H9 (cell line): ENCODE measurements around the gene INMT. TPM values are rescaled to one million over a fixed set of nuclear protein-coding genes. Genes with fewer than 3 reads are reported as not detected.
A peak's percentile ranks its signal among the peaks of the same experiment; 100 is the strongest.

Source experiments
- DNase-seq: peaks from one replicate; pipeline ENCODE4 v3.0.0-alpha.2; 2017
- H2AFZ ChIP-seq: one replicate; pipeline ENCODE4 v1.6.1; 2013; ENCODE audit warnings: mild to moderate bottlenecking, low read length, control low read depth, moderate library complexity
- H2AK5ac ChIP-seq: 2 replicates; pipeline ENCODE4 v1.6.1; 2013; ENCODE audit warnings: low read length, control low read depth, mixed read lengths; ENCODE audit not compliant: insufficient read length
- H2BK120ac ChIP-seq: one replicate; pipeline ENCODE4 v1.6.1; 2013; ENCODE audit warnings: low read depth, mild to moderate bottlenecking, low read length, control low read depth, inconsistent platforms; ENCODE audit not compliant: poor library complexity, severe bottlenecking
- H2BK12ac ChIP-seq: 2 replicates; pipeline ENCODE4 v1.6.1; 2013; ENCODE audit warnings: low read length, control low read depth, mixed read lengths, low read depth; ENCODE audit not compliant: insufficient read length
- H2BK15ac ChIP-seq: 2 replicates; pipeline ENCODE4 v1.6.1; 2013; ENCODE audit warnings: low read depth, low read length, control low read depth
- H2BK20ac ChIP-seq: one replicate; pipeline ENCODE4 v1.6.1; 2013; ENCODE audit warnings: low read depth, mild to moderate bottlenecking, low read length, control low read depth, inconsistent platforms; ENCODE audit not compliant: poor library complexity, severe bottlenecking
- H2BK5ac ChIP-seq: 2 replicates; pipeline ENCODE4 v1.6.1; 2013; ENCODE audit warnings: low read length, control low read depth, mixed read lengths; ENCODE audit not compliant: insufficient read length
- H3K14ac ChIP-seq: 2 replicates; pipeline ENCODE4 v1.6.1; 2013; ENCODE audit warnings: low read length, control low read depth; ENCODE audit not compliant: insufficient read depth
- H3K18ac ChIP-seq: 2 replicates; pipeline ENCODE4 v1.6.1; 2013; ENCODE audit warnings: low read depth, mild to moderate bottlenecking, mixed read lengths, low read length, control low read depth; ENCODE audit not compliant: insufficient read length
- H3K23ac ChIP-seq: 2 replicates; pipeline ENCODE4 v1.6.1; 2013; ENCODE audit warnings: low read length, control low read depth, mixed read lengths, low read depth; ENCODE audit not compliant: insufficient read length
- H3K23me2 ChIP-seq: 2 replicates; pipeline ENCODE4 v1.6.1; 2013; ENCODE audit warnings: low read depth, mild to moderate bottlenecking, mixed read lengths, low read length, control low read depth; ENCODE audit not compliant: insufficient read length, poor library complexity, severe bottlenecking
- H3K27ac ChIP-seq: 2 replicates; pipeline ENCODE4 v1.5.1; 2013; ENCODE audit warnings: low read length, control low read depth, mixed read lengths, low read depth; ENCODE audit not compliant: insufficient read length
- H3K27me3 ChIP-seq: 2 replicates; pipeline ENCODE4 v1.6.1; 2013; ENCODE audit warnings: low read length, control low read depth, inconsistent platforms; ENCODE audit not compliant: insufficient read depth
- H3K4ac ChIP-seq: 2 replicates; pipeline ENCODE4 v1.6.1; 2013; ENCODE audit warnings: low read depth, mild to moderate bottlenecking, control low read depth, inconsistent platforms, low read length, moderate library complexity
- H3K4me1 ChIP-seq: 2 replicates; pipeline ENCODE4 v1.6.1; 2013; ENCODE audit warnings: low read length, control low read depth, inconsistent platforms; ENCODE audit not compliant: insufficient read depth
- H3K4me2 ChIP-seq: 2 replicates; pipeline ENCODE4 v1.6.1; 2013; ENCODE audit warnings: low read length, control low read depth, mixed read lengths; ENCODE audit not compliant: insufficient read length, insufficient read depth
- H3K56ac ChIP-seq: 2 replicates; pipeline ENCODE4 v1.6.1; 2013; ENCODE audit warnings: low read depth, mild to moderate bottlenecking, mixed read lengths, low read length, control low read depth; ENCODE audit not compliant: insufficient read length
- H3K79me1 ChIP-seq: 2 replicates; pipeline ENCODE4 v1.6.1; 2013; ENCODE audit warnings: low read depth, mild to moderate bottlenecking, moderate library complexity, low read length, control low read depth, inconsistent platforms; ENCODE audit not compliant: insufficient read depth, poor library complexity, severe bottlenecking
- H3K79me2 ChIP-seq: 2 replicates; pipeline ENCODE4 v1.6.1; 2013; ENCODE audit warnings: low read length, control low read depth, inconsistent platforms; ENCODE audit not compliant: insufficient read depth
- H3K9ac ChIP-seq: 2 replicates; pipeline ENCODE4 v1.6.1; 2013; ENCODE audit warnings: low read length, control low read depth, mixed read lengths; ENCODE audit not compliant: insufficient read length; ENCODE audit errors: extremely low read depth
- H3K9me3 ChIP-seq: one replicate; pipeline ENCODE4 v1.6.1; 2013; ENCODE audit warnings: low read depth, low read length, inconsistent platforms; ENCODE audit not compliant: control insufficient read depth
- H3T11ph ChIP-seq: one replicate; pipeline ENCODE4 v1.6.1; 2013; ENCODE audit warnings: mild to moderate bottlenecking, low read length, control low read depth, inconsistent platforms
- H4K20me1 ChIP-seq: one replicate; pipeline ENCODE4 v1.6.1; 2013; ENCODE audit not compliant: control insufficient read depth, insufficient read length, insufficient read depth
- H4K5ac ChIP-seq: 2 replicates; pipeline ENCODE4 v1.6.1; 2013; ENCODE audit warnings: low read depth, mild to moderate bottlenecking, mixed read lengths, low read length, control low read depth; ENCODE audit not compliant: insufficient read length
- H4K8ac ChIP-seq: replicated peaks from 2 replicates; pipeline ENCODE4 v1.6.1; 2013; ENCODE audit warnings: low read length, control low read depth, mixed read lengths, low read depth; ENCODE audit not compliant: insufficient read length
- H4K91ac ChIP-seq: 2 replicates; pipeline ENCODE4 v1.6.1; 2013; ENCODE audit warnings: low read depth, mild to moderate bottlenecking, moderate library complexity, mixed read lengths, low read length, control low read depth; ENCODE audit not compliant: insufficient read length
- H3K27ac Mint-ChIP-seq, 3 experiments: 2 replicates in 2 of 3; 3 replicates in 1 of 3; pipeline ENCODE4 v1.8.0; 2020 to 2021; ENCODE audit warnings: mixed read lengths in 3 of 3, mild to moderate bottlenecking in 1 of 3, moderate library complexity in 1 of 3
- H3K27me3 Mint-ChIP-seq: 2 replicates; pipeline ENCODE4 v1.8.0; 2021; ENCODE audit warnings: low read depth, mild to moderate bottlenecking, moderate library complexity, mixed read lengths
- H3K36me3 Mint-ChIP-seq, 3 experiments: 2 replicates in 2 of 3; 3 replicates in 1 of 3; pipeline ENCODE4 v1.8.0; 2020 to 2021; ENCODE audit warnings: low read depth in 3 of 3, mixed read lengths in 3 of 3; ENCODE audit not compliant: insufficient read depth in 1 of 3
- H3K4me1 Mint-ChIP-seq, 2 experiments: 2 replicates each; pipeline ENCODE4 v1.8.0; 2020; ENCODE audit warnings: mixed read lengths in 2 of 2
- H3K4me3 Mint-ChIP-seq, 2 experiments: 2 replicates in 1 of 2; 3 replicates in 1 of 2; pipeline ENCODE4 v1.8.0; 2020 to 2021; ENCODE audit warnings: mild to moderate bottlenecking in 2 of 2, mixed read lengths in 2 of 2, moderate library complexity in 1 of 2
- H3K9me3 Mint-ChIP-seq, 2 experiments: 2 replicates in 1 of 2; 3 replicates in 1 of 2; pipeline ENCODE4 v1.8.0; 2020; ENCODE audit warnings: mild to moderate bottlenecking in 2 of 2, mixed read lengths in 2 of 2, moderate library complexity in 1 of 2
- WGBS: extraction: QIAGEN DNeasy Blood & Tissue Kit; methylation state at CpG from one replicate; pipeline ENCODE4 v1.1.7; 2013; ENCODE audit warnings: missing lambda C conversion rate, low lambda C conversion rate, mixed read lengths; ENCODE audit not compliant: insufficient read length; ENCODE audit errors: extremely low coverage; 5-methylcytosine and 5-hydroxymethylcytosine counted together
- total RNA-seq: library from RNA; stranded (reverse); gene quantifications from 2 replicates; pipeline ENCODE4 v1.2.1, GENCODE V29; 2021
- TF ChIP-seq, protein P1 (sequence below): fragments of 200-600 bp; sonication (generic); conservative IDR thresholded peaks from 3 replicates; pipeline ENCODE4 v1.8.0; 2021; ENCODE audit warnings: antibody characterized with exemption, mild to moderate bottlenecking

The INMT gene
- total RNA-seq, 1 experiment from 2014 or later, result 0.70 TPM

DNA sequence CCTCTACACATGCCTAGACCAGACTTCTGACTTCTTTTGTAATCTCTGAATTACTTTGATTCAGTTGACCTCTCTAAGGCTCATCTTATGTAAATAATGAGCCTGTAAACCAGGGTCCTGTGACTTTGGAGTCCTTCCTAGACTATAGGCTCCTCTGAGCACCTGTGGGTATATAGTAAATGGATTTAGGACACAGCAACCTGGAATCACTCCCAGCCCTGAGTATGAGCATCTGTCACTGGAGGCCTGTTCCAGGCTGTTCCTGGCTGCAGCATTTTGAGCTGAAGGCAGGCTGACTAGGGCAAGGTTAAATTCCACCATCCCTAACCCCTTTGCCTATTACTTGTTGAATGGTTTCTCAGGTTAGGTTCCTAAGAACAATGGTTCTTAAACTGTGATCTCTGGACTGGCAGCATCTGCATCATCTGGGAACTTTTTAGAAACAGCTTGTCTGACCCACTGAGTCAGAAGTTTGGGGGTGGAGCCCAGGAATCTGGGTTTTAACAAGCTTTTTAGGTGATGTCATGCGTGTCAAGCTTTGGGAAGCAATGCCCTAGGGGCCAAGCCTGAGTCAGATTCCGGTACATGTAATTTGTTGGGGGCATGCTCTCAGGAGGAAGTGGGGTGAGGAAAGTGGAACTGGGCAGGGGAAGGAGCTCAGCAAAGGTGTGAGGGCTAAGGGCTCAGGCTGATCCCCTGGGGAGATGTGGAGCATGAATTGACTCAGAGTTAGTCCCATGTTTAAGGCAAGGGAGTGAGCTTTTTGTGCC is 47.5 kb downstream of the INMT start:
- no peak overlapping the region for H3T11ph ChIP-seq
- H3K23me2 ChIP-seq, result no peaks in the 10 kb centered on the region
- no peak overlapping the region for H2BK120ac ChIP-seq
- H3K4me2 ChIP-seq, result no peak overlapping the region
- H4K91ac ChIP-seq, result no peak overlapping the region
- H3K23ac ChIP-seq, result no peak overlapping the region
- no peak overlapping the region for H3K14ac ChIP-seq
- no peak overlapping the region for H4K5ac ChIP-seq
- TF ChIP-seq, protein P1, sequence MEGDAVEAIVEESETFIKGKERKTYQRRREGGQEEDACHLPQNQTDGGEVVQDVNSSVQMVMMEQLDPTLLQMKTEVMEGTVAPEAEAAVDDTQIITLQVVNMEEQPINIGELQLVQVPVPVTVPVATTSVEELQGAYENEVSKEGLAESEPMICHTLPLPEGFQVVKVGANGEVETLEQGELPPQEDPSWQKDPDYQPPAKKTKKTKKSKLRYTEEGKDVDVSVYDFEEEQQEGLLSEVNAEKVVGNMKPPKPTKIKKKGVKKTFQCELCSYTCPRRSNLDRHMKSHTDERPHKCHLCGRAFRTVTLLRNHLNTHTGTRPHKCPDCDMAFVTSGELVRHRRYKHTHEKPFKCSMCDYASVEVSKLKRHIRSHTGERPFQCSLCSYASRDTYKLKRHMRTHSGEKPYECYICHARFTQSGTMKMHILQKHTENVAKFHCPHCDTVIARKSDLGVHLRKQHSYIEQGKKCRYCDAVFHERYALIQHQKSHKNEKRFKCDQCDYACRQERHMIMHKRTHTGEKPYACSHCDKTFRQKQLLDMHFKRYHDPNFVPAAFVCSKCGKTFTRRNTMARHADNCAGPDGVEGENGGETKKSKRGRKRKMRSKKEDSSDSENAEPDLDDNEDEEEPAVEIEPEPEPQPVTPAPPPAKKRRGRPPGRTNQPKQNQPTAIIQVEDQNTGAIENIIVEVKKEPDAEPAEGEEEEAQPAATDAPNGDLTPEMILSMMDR, result no peak
- peaks cover 0 to 5% of the 10 kb centered on the region in 2 experiments; a peak in 2 of 4 replicates for H3K4me1 Mint-ChIP-seq
- H2BK5ac ChIP-seq, result no peak overlapping the region
- no CpG with 5 or more reads among the region's 2 CpGs for WGBS
- H4K20me1 ChIP-seq, result no peaks in the 10 kb centered on the region
- no peak overlapping the region for H3K4ac ChIP-seq
- peak overlapping the region in 1 of 3 experiments; percentile 71; a peak in 2 of 7 replicates for H3K27ac Mint-ChIP-seq
- no peak overlapping the region for H2AFZ ChIP-seq
- H2BK20ac ChIP-seq, result no peak overlapping the region
- no peak overlapping the region for H4K8ac ChIP-seq
- no peaks in the 10 kb centered on the region; a peak in 1 of 7 replicates for H3K36me3 Mint-ChIP-seq
- H3K9me3 Mint-ChIP-seq, result no peaks in the 10 kb centered on the region
- no peak overlapping the region for H2BK12ac ChIP-seq
- no peak overlapping the region for H3K56ac ChIP-seq
- no peaks in the 10 kb centered on the region for H3K27me3 ChIP-seq
- no peaks in the 10 kb centered on the region for H3K4me1 ChIP-seq
- H3K79me2 ChIP-seq, result no peaks in the 10 kb centered on the region
- H3K9ac ChIP-seq, result no peak overlapping the region
- H2BK15ac ChIP-seq, result no peak overlapping the region
- H3K79me1 ChIP-seq, result no peaks in the 10 kb centered on the region
- H3K27me3 Mint-ChIP-seq, result no peaks in the 10 kb centered on the region; the same call in 1 of the 2 replicates
- DNase-seq, result no peak
- no peak overlapping the region for H3K27ac ChIP-seq
- H2AK5ac ChIP-seq, result no peak overlapping the region
- H3K9me3 ChIP-seq, result no peaks in the 10 kb centered on the region
- no peak overlapping the region; a peak in 1 of 5 replicates for H3K4me3 Mint-ChIP-seq
- no peak overlapping the region for H3K18ac ChIP-seq
